IMR-90 (cell line): Measurements from ENCODE around the gene MCUB. TPM values are rescaled to one million over a fixed set of nuclear protein-coding genes. Genes with fewer than 3 reads are reported as not detected.

Source experiments
- ATAC-seq: fragments of 200-7000 bp; cut with Tn5 transposase; 2 replicates; pipeline ENCODE4 v1.9.1; 2020; ENCODE audit warnings: low read depth, mild to moderate bottlenecking, moderate library complexity
- BruUV-seq: library from RNA; stranded (reverse); fragments of 400-500 nt; replicated peaks from 2 replicates; lab custom pipeline; 2021; lab: Mats Ljungman, UMichigan
- CTCF ChIA-PET: fragments of 300-600 bp; formaldehyde crosslinking; extraction: SDS; loops from one replicate; lab custom pipeline; 2021; ENCODE audit warnings: antibody characterized with exemption; lab: Yijun Ruan, JAX
- POLR2A ChIA-PET: fragments of 300-600 bp; sonication (Branson Sonifier 250); formaldehyde crosslinking; loops from one replicate; lab custom pipeline; 2022; ENCODE audit warnings: antibody characterized with exemption; ENCODE audit not compliant: unreplicated experiment; lab: Charles Lee
- DNase-seq: peaks from one replicate; pipeline ENCODE4 v3.0.0; 2013
- H2AFZ ChIP-seq: replicated peaks from 2 replicates; pipeline ENCODE3; 2013; ENCODE audit warnings: low read length, mild to moderate bottlenecking; ENCODE audit not compliant: poor library complexity
- H2AK5ac ChIP-seq: 2 replicates; pipeline ENCODE4 v1.6.1; 2013; ENCODE audit warnings: low read depth, low read length, inconsistent platforms
- H2AK9ac ChIP-seq: replicated peaks from 2 replicates; pipeline ENCODE3; 2013; ENCODE audit warnings: mild to moderate bottlenecking, low read depth, low read length, moderate library complexity; ENCODE audit not compliant: poor library complexity
- H2BK120ac ChIP-seq: 2 replicates; pipeline ENCODE4 v1.6.1; 2013; ENCODE audit warnings: low read depth, low read length, inconsistent platforms
- H2BK15ac ChIP-seq: 3 replicates; pipeline ENCODE4 v1.6.1; 2013; ENCODE audit warnings: low read depth, low read length, inconsistent platforms
- H2BK20ac ChIP-seq: 2 replicates; pipeline ENCODE4 v1.6.1; 2013; ENCODE audit warnings: low read depth, mild to moderate bottlenecking, inconsistent platforms, low read length, moderate library complexity
- H2BK5ac ChIP-seq: 2 replicates; pipeline ENCODE4 v1.6.1; 2013; ENCODE audit warnings: mild to moderate bottlenecking, low read depth, low read length, inconsistent platforms; ENCODE audit not compliant: poor library complexity, severe bottlenecking
- H3K14ac ChIP-seq: replicated peaks from 2 replicates; pipeline ENCODE4 v1.6.1; 2013; ENCODE audit warnings: low read depth, low read length, inconsistent platforms
- H3K18ac ChIP-seq: 2 replicates; pipeline ENCODE4 v1.6.1; 2013; ENCODE audit warnings: low read depth, low read length, control low read depth
- H3K23ac ChIP-seq: 2 replicates; pipeline ENCODE4 v1.6.1; 2013; ENCODE audit warnings: low read depth, low read length, inconsistent platforms
- H3K27ac ChIP-seq: 2 replicates; pipeline ENCODE4 v1.5.1; 2013; ENCODE audit warnings: mild to moderate bottlenecking, control low read depth, low read length; ENCODE audit not compliant: insufficient read depth
- H3K27me3 ChIP-seq: 2 replicates; pipeline ENCODE4 v1.6.1; 2013; ENCODE audit warnings: low read length; ENCODE audit not compliant: control insufficient read depth, insufficient read depth
- H3K36me3 ChIP-seq: 2 replicates; pipeline ENCODE4 v1.6.1; 2013; ENCODE audit warnings: low read length, mixed read lengths; ENCODE audit not compliant: control insufficient read depth, insufficient read depth
- H3K4ac ChIP-seq: 2 replicates; pipeline ENCODE4 v1.6.1; 2013; ENCODE audit warnings: low read depth, low read length, inconsistent platforms
- H3K4me1 ChIP-seq: 2 replicates; pipeline ENCODE4 v1.6.1; 2013; ENCODE audit warnings: low read length, mixed read lengths; ENCODE audit not compliant: control insufficient read depth, insufficient read depth
- H3K4me2 ChIP-seq: 2 replicates; pipeline ENCODE4 v1.6.1; 2013; ENCODE audit warnings: low read depth, mild to moderate bottlenecking, control low read depth, low read length, moderate library complexity
- H3K4me3 ChIP-seq: 2 replicates; pipeline ENCODE4 v1.5.1; 2013; ENCODE audit warnings: low read depth, mild to moderate bottlenecking, control low read depth, low read length, moderate library complexity; ENCODE audit not compliant: insufficient read depth
- H3K56ac ChIP-seq: 2 replicates; pipeline ENCODE4 v1.6.1; 2013; ENCODE audit warnings: low read length, inconsistent platforms; ENCODE audit not compliant: insufficient read depth; ENCODE audit errors: extremely low read depth
- H3K79me1 ChIP-seq, 2 experiments: 2 replicates each; pipeline ENCODE4 v1.6.1; 2013; ENCODE audit warnings: low read length in 2 of 2, inconsistent platforms in 1 of 2, low read depth in 1 of 2
- H3K9ac ChIP-seq: 2 replicates; pipeline ENCODE4 v1.6.1; 2013; ENCODE audit warnings: low read depth, low read length, control low read depth
- H3K9me1 ChIP-seq: 2 replicates; pipeline ENCODE4 v1.6.1; 2013; ENCODE audit warnings: low read length, inconsistent platforms; ENCODE audit not compliant: insufficient read depth
- H3K9me3 ChIP-seq: 2 replicates; pipeline ENCODE4 v1.6.1; 2013; ENCODE audit warnings: low read length; ENCODE audit not compliant: control insufficient read depth, insufficient read depth
- H4K20me1 ChIP-seq: 2 replicates; pipeline ENCODE4 v1.6.1; 2013; ENCODE audit warnings: low read length, inconsistent platforms; ENCODE audit not compliant: insufficient read depth
- H4K5ac ChIP-seq: 2 replicates; pipeline ENCODE4 v1.6.1; 2013; ENCODE audit warnings: mild to moderate bottlenecking, low read depth, low read length, control low read depth
- H4K8ac ChIP-seq, 2 experiments: 2 replicates each; pipeline ENCODE4 v1.6.1; 2013; ENCODE audit warnings: low read depth in 2 of 2, low read length in 2 of 2, control low read depth in 1 of 2, inconsistent platforms in 1 of 2
- H4K91ac ChIP-seq: 2 replicates; pipeline ENCODE4 v1.6.1; 2013; ENCODE audit warnings: low read depth, low read length, inconsistent platforms; ENCODE audit not compliant: insufficient read depth
- CEBPB ChIP-seq: IDR thresholded peaks from 2 replicates; pipeline ENCODE4 v1.6.1; 2012; ENCODE audit warnings: low read depth, low read length, improper control_type of control experiment
- CHD1 ChIP-seq: IDR thresholded peaks from 2 replicates; pipeline ENCODE4 v1.6.1; 2012; ENCODE audit warnings: low read depth, low read length, improper control_type of control experiment
- CTCF ChIP-seq: conservative IDR thresholded peaks from 2 replicates; pipeline ENCODE4 v1.5.1; 2012; ENCODE audit warnings: mild to moderate bottlenecking, low read depth, low read length, improper control_type of control experiment
- ELK1 ChIP-seq: fragments of 150-350 bp; IDR thresholded peaks from 2 replicates; pipeline ENCODE4 v1.6.1; 2016; ENCODE audit warnings: low read depth, mild to moderate bottlenecking, low read length, moderate library complexity, borderline replicate concordance
- FOS ChIP-seq: fragments of 150-350 bp; IDR thresholded peaks from 2 replicates; pipeline ENCODE4 v1.6.1; 2016; ENCODE audit warnings: low read depth, low read length
- MAFK ChIP-seq: IDR thresholded peaks from 2 replicates; pipeline ENCODE4 v1.6.1; 2012; ENCODE audit warnings: low read depth, low read length, improper control_type of control experiment
- MAZ ChIP-seq: IDR thresholded peaks from 2 replicates; pipeline ENCODE4 v1.6.1; 2012; ENCODE audit warnings: low read depth, mild to moderate bottlenecking, low read length, improper control_type of control experiment, moderate library complexity, borderline replicate concordance
- MXI1 ChIP-seq: IDR thresholded peaks from 2 replicates; pipeline ENCODE4 v1.6.1; 2012; ENCODE audit warnings: low read depth, mild to moderate bottlenecking, low read length, moderate library complexity, borderline replicate concordance
- NFE2L2 ChIP-seq: fragments of 150-350 bp; IDR thresholded peaks from 2 replicates; pipeline ENCODE4 v1.6.1; 2016; ENCODE audit warnings: low read depth, mild to moderate bottlenecking, low read length
- RAD21 ChIP-seq: IDR thresholded peaks from 2 replicates; pipeline ENCODE4 v1.6.1; 2012; ENCODE audit warnings: low read length, improper control_type of control experiment
- RCOR1 ChIP-seq: IDR thresholded peaks from 2 replicates; pipeline ENCODE4 v1.6.1; 2012; ENCODE audit warnings: mild to moderate bottlenecking, low read length, improper control_type of control experiment; ENCODE audit not compliant: insufficient replicate concordance
- RFX5 ChIP-seq: IDR thresholded peaks from 2 replicates; pipeline ENCODE4 v1.8.0; 2012; ENCODE audit warnings: low read depth, mild to moderate bottlenecking, low read length, moderate library complexity
- SMC3 ChIP-seq: fragments of 150-350 bp; IDR thresholded peaks from 2 replicates; pipeline ENCODE4 v1.6.1; 2016; ENCODE audit warnings: low read depth, mild to moderate bottlenecking, antibody characterized with exemption, low read length, moderate library complexity
- USF2 ChIP-seq: fragments of 150-350 bp; IDR thresholded peaks from 2 replicates; pipeline ENCODE4 v1.6.1; 2017; ENCODE audit warnings: mild to moderate bottlenecking, antibody characterized with exemption, low read length, low read depth
- WGBS, 2 experiments: methylation state at CpG; one replicate each; pipeline versions ENCODE4 v1.1.5 to v1.1.7; 2013; ENCODE audit warnings: missing lambda C conversion rate in 2 of 2; ENCODE audit not compliant: insufficient read length in 1 of 2; ENCODE audit errors: extremely low coverage in 2 of 2; 5-methylcytosine and 5-hydroxymethylcytosine counted together
- dilution Hi-C: fragments of 300-500 bp; cut with HindIII; formaldehyde crosslinking; loops from one replicate; pipeline ENCODE4 v1.14.3; 2018; ENCODE audit warnings: low sequenced_read_pairs; ENCODE audit not compliant: unreplicated experiment
- in situ Hi-C: fragments of 300-500 bp; cut with MboI; formaldehyde crosslinking; loops from 3 replicates; pipeline ENCODE4 v1.14.3; 2019; ENCODE audit warnings: low sequenced_read_pairs, inconsistent platforms, mixed read lengths
- intact Hi-C: fragments of 100-400 bp; cut with micrococcal nuclease; formaldehyde crosslinking; loops from 2 replicates; pipeline ENCODE4 v1.10.0; 2022
- polyA plus RNA-seq, 3 experiments: library from polyadenylated mRNA; depleted of rRNA; stranded (reverse); fragments of >200 nt; gene quantifications; 2 replicates each; pipeline ENCODE4 v1.2.3, GENCODE V29; 2012; ENCODE audit warnings: low replicate concordance in 1 of 3
- total RNA-seq: library from RNA; depleted of rRNA; stranded (reverse); fragments of >200 nt; gene quantifications from 2 replicates; pipeline ENCODE4 v1.2.3, GENCODE V29; 2012

The MCUB gene
- total and polyA plus RNA-seq, 2 of the 4 experiments (the other 2 are of a cell fraction) = 18.5 to 20.4 TPM

- TF ChIP-seq CEBPB (no peak), CHD1 (no peak), FOS (no peak), MAZ (no peak), RAD21 (no peak), USF2 (no peak), RFX5 (no peak), MXI1 (no peak), CTCF (no peak), NFE2L2 (no peak), MAFK (no peak), SMC3 (no peak), RCOR1 (no peak), ELK1 (no peak)
- no peaks in the 10 kb centered on the region for H3K27me3 ChIP-seq
- no peak overlapping the region for H2BK20ac ChIP-seq
- POLR2A ChIA-PET = interaction anchor here (0.5 kb wide), 1 partner anchor 1142 kb away, joined by 5 read pairs; no protein-coding TSS in a partner anchor
- H2AK9ac ChIP-seq = no peak overlapping the region
- DNase-seq (no peak), ATAC-seq (no peak)
- 100% methylated on average over 2 of the region's 3 CpGs; no CpG with 5 or more reads in 1 of the 2 experiments for WGBS, 2 experiments
- H4K8ac ChIP-seq = no peak overlapping the region
- in situ Hi-C loops = no loop called here
- H3K23ac ChIP-seq = no peak overlapping the region
- no peak overlapping the region for H4K5ac ChIP-seq
- no peak overlapping the region for H2BK120ac ChIP-seq
- H4K20me1 ChIP-seq = no peaks in the 10 kb centered on the region
- no peaks in the 10 kb centered on the region; the same call in 1 of the 2 replicates for H3K4me1 ChIP-seq
- no peak overlapping the region for H3K9ac ChIP-seq
- no peaks in the 10 kb centered on the region for H3K36me3 ChIP-seq
- dilution Hi-C loops = no loop called here
- no peak overlapping the region for H3K4me2 ChIP-seq
- H3K56ac ChIP-seq = no peak overlapping the region
- no peak overlapping the region for H4K91ac ChIP-seq
- H3K14ac ChIP-seq = no peak overlapping the region
- H2BK5ac ChIP-seq = no peak overlapping the region
- H3K79me1 ChIP-seq = no peaks in the 10 kb centered on the region
- intact Hi-C loops = no loop called here
- no peaks in the 10 kb centered on the region for H3K9me1 ChIP-seq
- H3K27ac ChIP-seq = no peak overlapping the region
- no peak overlapping the region for H3K4ac ChIP-seq
- no TSS peak for BruUV-seq
- no peaks in the 10 kb centered on the region for H3K9me3 ChIP-seq
- no peak overlapping the region for H2AFZ ChIP-seq
- H2AK5ac ChIP-seq = no peak overlapping the region
- H2BK15ac ChIP-seq = no peak overlapping the region
- no peak overlapping the region for H3K4me3 ChIP-seq
- H3K18ac ChIP-seq = no peak overlapping the region
- CTCF ChIA-PET = no interaction called here
These were observed 5.1 kb upstream of the MCUB start for GRCh38 chr4:109554971-109555370.
